ENCODE measurements around the gene RSF1.
A peak's percentile ranks its signal among the peaks of the same experiment; 100 is the strongest.
"Not testable (repeated sequence)": the region's sequence is repeated elsewhere in the genome, so short reads cannot be mapped to it uniquely, and the experiment has no call there.

Gene RSF1, protein sequence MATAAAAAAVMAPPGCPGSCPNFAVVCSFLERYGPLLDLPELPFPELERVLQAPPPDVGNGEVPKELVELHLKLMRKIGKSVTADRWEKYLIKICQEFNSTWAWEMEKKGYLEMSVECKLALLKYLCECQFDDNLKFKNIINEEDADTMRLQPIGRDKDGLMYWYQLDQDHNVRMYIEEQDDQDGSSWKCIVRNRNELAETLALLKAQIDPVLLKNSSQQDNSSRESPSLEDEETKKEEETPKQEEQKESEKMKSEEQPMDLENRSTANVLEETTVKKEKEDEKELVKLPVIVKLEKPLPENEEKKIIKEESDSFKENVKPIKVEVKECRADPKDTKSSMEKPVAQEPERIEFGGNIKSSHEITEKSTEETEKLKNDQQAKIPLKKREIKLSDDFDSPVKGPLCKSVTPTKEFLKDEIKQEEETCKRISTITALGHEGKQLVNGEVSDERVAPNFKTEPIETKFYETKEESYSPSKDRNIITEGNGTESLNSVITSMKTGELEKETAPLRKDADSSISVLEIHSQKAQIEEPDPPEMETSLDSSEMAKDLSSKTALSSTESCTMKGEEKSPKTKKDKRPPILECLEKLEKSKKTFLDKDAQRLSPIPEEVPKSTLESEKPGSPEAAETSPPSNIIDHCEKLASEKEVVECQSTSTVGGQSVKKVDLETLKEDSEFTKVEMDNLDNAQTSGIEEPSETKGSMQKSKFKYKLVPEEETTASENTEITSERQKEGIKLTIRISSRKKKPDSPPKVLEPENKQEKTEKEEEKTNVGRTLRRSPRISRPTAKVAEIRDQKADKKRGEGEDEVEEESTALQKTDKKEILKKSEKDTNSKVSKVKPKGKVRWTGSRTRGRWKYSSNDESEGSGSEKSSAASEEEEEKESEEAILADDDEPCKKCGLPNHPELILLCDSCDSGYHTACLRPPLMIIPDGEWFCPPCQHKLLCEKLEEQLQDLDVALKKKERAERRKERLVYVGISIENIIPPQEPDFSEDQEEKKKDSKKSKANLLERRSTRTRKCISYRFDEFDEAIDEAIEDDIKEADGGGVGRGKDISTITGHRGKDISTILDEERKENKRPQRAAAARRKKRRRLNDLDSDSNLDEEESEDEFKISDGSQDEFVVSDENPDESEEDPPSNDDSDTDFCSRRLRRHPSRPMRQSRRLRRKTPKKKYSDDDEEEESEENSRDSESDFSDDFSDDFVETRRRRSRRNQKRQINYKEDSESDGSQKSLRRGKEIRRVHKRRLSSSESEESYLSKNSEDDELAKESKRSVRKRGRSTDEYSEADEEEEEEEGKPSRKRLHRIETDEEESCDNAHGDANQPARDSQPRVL (N-terminal part only)

DNA sequence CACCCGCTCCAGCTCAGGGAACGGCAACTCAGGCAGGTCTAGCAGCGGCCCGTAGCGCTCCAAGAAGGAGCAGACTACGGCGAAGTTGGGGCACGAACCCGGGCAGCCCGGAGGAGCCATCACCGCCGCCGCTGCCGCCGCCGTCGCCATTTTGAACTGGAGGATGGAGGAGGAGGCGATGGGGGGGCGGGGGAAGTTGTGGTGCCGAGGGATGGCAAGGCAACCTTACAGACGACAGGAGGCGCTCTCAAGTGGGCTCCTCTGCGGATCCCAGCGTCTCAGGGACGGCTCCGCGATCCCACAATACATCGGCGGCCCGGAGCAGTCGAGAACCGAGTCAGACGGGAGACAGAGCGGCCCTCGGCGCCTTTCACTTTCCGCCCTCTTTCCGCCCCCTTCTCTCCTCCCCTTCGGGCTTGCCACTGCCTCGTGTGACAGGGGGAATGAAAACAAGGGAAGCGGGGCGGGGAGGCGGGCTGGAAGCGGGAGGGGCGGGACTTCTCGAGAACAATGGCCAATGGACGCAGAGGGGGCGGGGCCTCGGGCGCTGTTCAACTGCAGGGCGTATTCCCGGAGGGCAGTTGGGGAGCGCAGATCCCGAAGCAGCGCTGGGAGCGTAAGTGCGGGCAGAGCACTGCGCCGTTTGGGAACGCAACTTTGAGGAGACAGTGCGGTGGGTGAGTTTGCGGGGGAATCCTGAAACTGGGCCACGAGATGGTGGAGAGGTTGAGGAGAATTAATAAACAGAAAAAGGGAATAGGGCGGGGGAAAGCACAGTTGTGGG, at the start of gene RSF1, which contains the start of gene AAMDC:
TSS of gene RSF1 (minus strand) at position 158 of the 784 bp plus-strand sequence. CDS start at position 150, 8 bp downstream.
TSS of gene AAMDC (plus strand) at position 580 of the 784 bp plus-strand sequence. CDS start 21,353 bp downstream, outside the sequence.
- DNase-seq: peak; percentile 99

DNA sequence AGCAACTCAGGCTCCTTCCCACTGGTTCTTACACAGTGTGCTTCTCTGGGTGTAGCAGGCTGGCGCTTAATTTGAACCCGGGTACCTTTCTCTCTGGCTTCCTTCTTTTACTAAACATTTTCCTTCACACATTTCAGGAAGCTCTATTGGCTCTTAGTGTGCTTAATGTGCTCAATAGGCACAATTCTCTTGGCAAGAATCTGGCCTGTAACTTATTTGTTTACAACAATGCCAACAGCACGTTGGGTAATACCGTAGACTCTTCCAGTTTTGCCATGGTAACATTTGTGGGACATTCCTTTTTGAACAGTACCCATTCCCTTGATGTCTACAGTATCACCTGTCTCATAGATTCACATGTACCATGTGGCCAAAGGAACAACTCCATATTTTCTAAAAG, 48.2 kb upstream of the RSF1 start:
- no peak for DNase-seq

DNA sequence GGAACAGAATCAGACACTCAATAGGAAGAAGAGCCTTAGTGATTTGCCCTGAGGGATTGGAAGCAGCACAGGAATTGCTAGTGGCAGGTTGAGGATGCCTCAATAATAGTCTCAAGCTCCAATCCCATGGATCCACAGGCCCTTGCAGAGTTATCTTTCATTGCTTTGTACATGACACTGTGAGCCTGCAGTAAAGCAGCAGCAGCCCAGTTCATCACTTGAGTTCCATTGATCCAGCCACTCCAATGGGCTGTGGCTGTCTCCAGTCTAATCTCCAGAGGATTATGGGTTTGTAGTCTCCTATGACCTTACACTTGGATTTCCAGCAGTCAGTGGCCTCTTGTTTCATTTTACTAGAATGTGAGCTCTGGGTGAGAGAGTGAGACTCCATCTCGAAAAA, 45.8 kb upstream of the RSF1 start:
- no peak for DNase-seq

DNA sequence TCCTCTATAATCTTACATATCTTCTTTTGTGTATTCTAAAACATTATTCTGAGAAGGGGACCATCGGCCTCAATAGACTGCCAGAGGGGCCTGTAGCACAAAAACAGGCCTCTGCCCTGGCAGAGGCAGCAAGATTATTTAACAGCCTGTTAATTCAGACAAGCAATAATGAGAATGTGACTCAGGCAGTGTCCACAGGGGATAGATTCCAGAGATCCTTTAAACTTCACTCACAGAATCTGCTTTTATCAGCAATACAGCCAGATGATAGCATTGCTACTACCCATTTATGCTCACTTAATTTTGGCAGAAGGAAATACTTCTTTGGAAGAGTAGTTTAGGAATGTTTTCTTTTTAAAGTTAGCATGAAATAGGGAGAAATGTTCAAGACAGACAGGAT, 45.3 kb upstream of the RSF1 start:
- DNase-seq: no peak

DNA sequence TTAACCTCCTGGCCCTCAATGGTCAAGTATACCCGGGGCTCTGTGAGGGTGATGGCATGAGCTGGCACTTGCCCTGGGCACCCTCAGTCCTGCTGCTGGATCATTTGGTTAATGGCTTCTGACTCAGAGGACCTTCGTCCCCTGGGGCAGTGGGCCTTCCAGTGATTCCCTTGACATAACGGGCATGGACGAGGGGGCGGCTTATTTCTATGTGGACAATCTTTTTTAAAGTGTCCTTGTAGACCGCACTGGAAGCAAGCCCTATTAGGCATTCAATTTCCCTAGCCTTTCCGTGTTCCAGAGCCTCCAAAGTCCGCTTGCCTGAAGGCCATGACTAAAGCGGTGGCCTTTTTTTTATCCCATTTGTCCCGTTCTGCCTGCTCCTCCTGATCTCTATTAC, 40.9 kb upstream of the RSF1 start:
- DNase-seq: not testable (repeated sequence)

DNA sequence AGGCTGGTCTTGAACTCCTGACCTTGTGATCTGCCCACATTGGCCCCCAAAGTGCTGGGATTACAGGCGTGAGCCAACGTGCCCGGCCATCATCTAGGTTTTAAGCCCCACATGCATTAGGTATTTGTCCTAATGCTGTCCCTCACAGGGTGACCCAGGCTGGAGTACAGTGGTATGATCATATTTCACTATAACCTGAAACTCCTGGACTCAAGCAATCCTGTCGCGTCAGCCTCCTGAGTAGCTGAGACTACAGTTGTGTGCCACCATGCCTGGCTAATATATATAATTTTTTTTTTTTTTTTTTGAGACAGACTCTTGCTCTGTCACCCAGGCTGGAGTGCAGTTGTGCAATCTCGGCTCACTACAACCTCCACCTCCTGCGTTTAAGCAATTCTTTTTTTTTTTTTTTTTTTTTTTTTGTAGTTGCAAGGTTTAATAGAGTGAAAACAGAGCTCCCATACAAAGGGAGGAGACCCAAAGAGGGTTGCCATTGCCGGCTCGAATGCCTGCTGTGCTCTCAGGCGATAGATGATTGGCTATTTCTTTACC, 37.5 kb upstream of the RSF1 start:
- DNase-seq: not testable (repeated sequence)

DNA sequence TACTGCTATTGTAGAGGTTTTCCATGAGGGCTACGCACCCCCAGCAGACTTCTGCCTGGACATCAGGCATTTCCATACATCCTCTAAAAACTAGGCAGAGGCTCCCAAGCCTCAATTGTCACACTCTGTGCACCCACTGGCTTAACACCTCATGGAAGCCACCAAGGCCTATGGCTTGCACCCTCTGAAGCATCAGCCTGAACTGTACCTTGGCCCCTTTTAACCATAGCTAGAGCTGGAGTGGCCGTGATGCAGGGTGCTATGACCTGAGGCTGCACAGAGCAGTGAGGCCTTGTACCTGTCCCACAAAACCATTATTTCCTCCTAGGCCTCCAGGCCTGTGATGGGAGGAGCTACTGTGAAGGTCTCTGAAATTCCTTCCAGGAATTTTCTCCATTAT, 34.3 kb upstream of the RSF1 start:
- no peak for DNase-seq

DNA sequence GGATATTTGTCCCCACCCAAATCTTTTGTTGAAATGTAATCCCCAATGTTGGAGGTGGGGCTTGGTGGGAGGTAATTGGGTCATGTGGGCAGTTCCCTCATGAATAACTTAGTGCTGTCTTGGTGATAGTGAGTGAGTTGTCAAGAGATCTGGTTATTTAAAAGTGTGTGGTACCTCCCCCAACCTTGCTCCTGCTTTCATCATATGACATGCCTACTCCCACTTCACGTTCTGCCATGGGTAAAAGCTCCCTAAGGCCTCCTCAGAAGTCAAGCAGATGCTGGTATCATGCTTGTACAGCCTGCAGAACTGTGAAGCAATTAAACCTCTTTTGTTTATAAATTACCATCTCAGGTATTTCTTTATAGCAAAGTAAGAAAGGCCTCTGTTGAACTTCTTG, 31.0 kb upstream of the RSF1 start:
- DNase-seq: no peak

DNA sequence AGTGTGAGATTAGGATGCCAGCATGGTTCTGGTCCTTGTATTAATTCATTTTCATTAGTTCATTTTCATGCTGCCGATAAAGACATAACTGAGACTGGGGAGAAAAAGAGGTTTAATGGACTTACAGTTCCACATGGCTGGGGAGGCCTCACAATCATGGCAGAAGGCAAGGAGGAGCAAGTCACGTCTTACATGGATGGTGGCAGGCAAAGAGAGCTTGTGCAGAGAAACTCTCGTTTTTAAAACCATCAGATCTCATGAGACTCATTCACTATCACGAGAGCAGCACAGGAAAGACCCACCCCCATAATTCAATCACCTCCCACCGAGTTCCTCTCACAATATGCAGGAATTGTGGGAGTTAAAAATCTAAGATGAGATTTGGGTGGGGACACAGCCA, 23.2 kb upstream of the RSF1 start:
- DNase-seq: not testable (repeated sequence)

DNA sequence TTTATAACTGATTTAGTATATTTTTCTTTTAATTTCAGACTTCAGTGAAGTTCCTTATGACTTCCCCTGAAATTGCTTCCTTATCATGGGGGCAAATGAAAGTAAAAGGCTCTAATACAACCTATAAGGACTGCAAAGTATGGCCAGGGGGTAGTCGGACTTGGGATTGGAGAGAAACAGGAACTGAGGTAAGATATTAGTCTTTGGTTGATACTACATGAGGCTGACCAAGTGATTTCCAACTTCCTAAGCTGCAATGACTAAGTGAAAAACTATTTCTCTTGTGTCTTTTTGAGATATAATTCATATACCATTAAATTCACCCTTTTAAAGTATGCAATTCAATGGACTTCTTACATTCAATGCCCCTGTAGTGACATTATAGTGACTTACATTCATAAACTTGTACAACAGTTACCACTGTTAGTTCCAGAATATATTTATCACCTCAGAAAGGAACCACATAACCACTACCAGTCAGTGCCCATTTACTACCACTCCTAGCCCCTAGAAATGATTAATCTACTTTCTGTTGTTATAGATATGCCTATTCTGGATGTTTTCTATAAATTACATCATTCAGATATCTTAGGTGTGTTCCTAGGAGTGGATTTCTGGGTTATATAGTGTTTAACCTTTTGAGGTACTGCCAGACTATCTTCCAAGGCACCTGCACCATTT, 22.1 kb upstream of the RSF1 start:
- no peak for DNase-seq

DNA sequence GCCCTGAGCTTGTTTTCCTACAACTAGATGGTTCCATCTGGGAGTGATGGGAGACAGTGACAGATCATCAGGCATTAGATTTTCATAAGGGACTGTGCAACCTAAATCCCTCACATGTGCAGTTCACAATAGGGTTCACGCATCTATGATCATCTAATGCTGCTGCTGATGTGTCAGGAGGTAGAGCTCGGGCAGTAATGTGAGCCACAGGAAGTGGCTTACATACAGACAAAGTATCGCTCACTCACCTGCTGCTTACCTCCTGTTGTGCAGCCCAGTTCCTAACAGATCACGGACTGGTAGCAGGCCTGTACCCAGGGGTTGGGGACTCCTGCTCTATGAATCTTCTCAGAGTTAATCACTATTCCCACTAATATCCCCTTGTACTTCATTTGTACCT, 12.8 kb upstream of the RSF1 start:
- DNase-seq: no peak

DNA sequence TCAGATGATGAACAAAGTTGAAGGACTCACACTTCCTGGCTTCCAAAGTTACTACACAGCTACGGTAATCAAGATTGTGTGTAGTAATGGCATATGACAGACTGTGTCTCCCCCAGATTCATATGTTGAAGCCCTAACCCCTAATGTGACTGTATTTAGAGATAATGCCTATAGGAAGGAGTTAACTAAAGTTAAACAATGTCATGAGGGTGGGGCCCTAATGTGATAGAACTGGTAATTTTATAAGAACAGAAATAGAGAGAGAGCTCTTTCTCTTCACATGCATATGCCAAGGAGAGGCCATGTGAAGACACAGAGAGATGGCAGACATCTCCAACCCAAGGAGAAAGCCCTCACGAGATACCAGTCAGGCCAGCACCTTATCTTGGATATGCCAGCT, 8.4 kb upstream of the RSF1 start:
- DNase-seq: no peak

DNA sequence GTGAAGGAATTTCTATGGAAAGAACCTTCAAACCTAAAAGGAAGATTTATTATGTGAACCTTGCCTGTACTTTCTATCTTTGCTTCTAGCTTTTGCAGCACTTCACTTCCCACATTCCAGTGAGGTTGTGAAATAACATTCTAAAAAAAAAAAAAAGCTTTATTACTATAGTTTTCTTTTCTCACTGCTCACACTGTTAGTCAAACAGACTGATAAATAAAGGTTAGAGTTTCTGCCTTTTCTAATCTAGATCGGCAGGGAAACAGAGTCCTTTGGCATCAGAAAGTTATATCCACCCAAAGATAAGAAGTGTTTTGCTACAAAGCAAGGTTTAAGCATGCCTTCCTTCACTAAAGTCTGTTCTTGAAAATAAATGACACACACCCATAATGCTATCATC, 3.3 kb upstream of the RSF1 start:
- no peak for DNase-seq

DNA sequence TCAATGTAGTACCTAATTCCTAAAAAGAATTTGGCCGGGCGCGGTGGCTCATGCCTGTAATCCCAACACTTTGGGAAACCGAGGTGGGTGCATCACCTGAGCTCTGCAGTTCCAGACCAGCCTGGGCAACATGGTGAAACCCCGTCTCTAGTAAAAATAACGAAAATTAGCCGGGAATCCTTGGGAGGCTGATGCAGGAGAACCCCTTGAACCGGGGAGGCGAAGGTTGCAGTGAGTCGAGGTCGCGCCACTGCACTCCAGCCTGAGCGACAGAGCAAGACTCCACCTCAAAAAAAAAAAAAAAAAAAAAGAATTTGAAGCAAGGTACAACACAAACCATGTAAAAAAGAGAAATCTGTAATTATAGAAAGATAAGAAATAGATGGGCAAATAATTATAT, 1.6 kb upstream of the RSF1 start:
- not testable (repeated sequence) for DNase-seq

DNA sequence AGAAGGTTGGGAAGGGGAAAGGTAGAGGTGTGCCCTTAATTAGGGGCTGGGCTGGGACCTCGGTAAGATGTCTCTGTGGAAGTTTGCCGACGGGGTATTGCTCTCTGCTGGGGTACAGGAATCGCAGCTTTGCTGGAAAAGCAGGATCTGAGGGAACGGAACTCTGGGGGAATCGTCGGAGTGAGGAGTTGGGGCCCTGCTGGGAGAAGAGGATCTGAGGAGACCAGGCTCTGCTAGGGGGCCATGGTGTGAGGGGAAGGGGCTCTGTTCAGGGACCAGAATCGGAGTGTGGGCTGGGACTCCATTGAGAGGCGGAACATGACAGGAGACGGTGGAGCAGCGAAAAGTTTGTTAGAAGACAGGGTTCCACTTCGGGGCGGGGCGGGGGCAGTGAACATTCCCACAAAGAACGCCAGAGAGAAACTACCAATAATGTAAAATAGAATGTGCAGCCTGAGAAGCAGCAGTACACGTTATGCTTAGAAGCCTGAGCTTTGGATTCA, 878 bp upstream of the RSF1 start:
- peak; percentile 70 for DNase-seq

DNA sequence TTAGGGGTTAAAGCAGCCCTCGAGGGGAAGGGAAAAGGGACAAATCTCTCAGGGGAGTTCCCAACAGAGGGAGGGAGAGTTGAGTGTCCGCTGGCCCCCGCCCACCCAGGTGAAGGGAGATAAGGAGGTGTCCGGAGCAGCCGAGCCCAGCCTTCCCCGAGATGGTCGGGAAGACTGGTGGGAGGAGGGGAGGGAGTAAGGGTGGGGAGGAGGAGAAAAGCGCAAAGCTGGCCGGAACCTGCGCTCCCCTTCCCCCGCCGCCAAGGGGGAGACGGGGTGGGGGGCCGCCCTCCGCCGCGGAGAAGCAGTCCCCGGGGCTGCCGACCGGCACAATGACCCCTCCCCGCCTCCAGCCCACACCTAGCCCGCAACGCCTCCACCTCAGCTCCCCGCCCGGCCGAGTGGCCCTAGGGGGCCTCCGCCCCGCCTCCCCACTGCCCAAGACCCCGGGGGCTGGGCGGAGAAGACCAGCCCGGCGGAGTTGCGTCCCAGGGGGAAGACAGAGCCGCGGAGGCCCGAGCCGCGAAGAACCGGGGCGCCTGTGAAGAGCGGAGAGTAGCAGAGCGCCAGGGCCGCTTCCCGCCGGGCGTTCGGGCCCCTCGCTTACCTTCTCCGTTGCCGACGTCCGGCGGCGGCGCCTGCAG, 479 bp downstream of the RSF1 start:
- peak; percentile 84 for DNase-seq

DNA sequence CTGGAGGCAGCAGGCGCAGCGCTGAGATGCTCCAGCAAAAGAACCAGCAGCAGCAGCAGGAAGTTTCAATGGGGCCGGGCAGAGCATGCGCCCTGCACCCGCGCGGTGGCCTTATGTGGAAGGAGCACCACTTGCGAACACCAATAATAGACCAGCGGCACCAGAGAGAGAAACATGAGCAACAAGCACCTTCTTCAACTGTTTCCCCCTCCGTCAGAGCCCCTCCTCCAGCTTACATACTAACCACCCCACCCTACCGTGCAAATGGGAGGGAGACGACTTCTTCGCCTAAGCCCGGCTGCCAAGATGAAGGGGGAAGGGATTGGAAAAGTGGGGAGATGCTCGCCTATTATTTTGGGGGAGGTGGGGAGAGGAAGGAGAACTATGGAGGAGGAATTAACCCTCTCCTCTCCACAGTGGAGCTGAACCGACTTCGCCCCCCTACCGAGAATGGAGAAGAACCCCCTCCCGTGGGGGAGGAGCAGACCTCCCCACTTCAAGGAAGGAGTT, 1.1 kb downstream of the RSF1 start:
- DNase-seq: peak; percentile 93

DNA sequence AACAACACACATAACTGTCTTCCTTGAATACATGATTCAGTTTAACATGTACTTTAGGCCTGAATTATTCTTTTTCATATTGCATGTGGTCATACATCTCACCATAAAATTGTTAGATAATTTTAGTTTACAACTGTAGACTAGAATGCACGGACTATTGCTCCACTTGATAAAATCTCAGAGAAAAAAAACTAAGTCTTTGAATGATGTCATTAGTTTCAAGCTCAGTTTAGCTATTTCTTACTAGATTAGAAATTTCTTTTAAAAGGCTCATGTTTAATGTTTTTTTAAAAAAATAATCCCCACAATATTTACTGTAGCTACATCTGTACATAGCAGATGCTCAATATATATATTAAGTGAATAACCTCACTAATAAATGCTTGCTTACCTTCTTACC, 5.1 kb downstream of the RSF1 start:
- DNase-seq: no peak

DNA sequence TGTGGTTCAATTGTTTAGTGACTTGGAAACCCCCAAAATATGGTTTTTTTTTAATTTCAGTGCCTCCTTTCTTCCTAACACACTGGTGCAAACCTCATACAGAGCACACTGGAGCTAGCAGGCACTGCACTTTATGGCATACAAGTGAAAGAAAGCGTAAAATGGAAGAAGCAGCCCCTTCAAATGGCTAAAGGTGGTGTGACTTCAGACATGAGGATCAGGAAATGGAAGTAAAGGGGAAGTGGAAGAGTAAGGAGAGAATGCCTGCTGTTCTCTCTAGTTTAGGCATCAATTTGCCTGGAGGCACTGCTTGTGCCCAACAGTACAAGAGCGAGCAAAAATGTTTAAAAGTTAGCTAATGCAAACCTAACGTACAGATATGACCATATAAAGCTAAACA, 5.7 kb downstream of the RSF1 start:
- no peak for DNase-seq

DNA sequence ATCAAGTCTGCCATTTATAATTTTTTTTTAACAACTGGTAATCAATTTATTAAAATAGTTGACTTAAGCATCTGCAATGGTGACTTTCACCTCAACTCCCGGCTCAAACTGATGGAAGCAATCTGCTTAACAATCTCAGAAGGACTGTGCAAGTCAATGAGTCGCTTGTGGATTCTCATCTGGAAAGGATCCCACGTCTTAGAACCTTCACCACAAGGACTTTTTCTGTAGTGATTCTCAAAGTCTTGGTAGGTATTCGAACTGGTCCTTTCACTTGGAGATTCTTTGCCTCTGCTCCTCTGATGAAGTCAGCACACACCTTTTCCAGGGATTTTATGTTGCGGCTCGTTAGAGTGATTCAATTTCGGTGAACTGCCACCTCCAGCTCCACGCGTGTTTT, 7.3 kb downstream of the RSF1 start:
- no peak for DNase-seq

All from NCI-H69 (cell line).